ENCODE data around the gene SPATS1. TPM values are rescaled to one million over a fixed set of nuclear protein-coding genes. Genes with fewer than 3 reads are reported as not detected.

The SPATS1 gene, protein sequence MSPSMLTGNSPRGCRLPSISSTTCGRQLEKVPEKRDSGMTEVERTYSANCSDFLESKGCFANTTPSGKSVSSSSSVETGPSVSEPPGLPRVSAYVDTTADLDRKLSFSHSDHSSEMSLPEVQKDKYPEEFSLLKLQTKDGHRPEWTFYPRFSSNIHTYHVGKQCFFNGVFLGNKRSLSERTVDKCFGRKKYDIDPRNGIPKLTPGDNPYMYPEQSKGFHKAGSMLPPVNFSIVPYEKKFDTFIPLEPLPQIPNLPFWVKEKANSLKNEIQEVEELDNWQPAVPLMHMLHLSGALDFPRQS
- total RNA-seq, result not detected
- long read RNA-seq, result 0 reads

DNA sequence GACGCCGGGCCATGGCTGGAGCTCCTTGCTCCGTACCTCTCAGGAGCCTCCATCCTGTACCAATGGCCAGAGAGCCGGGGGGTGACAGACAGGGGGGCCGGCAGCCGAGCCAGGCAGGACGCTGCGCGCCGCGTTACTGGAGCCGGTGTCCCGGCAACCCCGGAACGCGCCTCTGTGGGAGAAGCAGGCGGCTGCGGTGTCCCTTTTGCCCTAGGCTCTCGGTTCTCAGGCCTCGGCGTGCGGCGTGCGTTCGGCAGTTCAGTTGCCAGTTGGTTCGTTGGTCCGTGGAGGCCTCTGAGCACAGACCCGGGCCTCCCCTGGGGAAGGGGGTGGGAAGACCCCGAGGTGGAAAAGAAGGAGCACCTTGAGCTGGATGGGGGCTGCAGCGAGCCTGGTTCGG, at the start of gene SPATS1:
SPATS1 (plus strand) TSS at position 162 of the 400 bp plus-strand sequence. CDS start 446 bp downstream, outside the sequence.
- no peak for DNase-seq (ENCODE audit: missing footprints)
- peak; percentile 42 for ATAC-seq
- intact Hi-C loops (cut with DNase I), result no loop called here

DNA sequence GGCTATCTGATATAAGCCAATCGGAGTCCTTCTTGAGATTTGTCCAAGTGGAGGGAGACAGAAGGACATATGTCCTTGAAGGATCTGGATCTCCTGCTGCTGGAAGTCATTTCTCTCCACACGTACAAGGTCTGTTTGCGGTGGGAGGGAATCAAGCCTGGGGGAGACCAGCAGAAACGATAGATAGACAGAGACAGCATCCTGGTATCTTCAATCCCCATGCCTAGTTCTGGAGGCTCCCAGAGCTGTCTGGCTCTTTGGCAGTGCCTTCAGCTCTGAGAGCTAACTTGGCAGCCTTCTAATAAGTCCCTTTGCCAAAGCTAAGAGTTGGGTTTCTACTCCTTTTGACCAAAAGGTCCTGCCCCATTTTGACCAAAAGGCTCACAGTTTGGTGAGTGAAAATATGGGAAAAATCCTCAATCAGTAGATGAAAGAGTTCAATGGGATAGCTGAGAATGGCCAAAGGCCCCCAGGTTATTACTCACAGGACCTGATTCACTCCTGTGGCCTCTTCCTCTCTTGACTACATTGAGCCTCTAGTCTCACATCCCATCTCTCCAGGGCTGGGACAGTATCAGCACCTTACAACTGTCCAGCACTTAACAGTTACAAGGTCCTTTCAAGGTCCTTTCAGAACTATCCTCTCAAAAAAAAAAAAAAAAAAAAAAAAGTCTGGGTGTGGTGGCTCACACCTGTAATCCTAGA, 49.6 kb upstream of the SPATS1 start:
- no peak for ATAC-seq
- DNase-seq (ENCODE audit: missing footprints), result no peak
- intact Hi-C loops (cut with DNase I), result no loop called here

- intact Hi-C loops (cut with DNase I), result no loop called here
- DNase-seq (ENCODE audit: missing footprints), result no peak
- no peak for ATAC-seq
Measured at GRCh38 chr6:44294832-44295791, 47.3 kb upstream of the SPATS1 start.

- DNase-seq (ENCODE audit: missing footprints), result no peak
- intact Hi-C loops (cut with DNase I), result no loop called here
- ATAC-seq, result peak; percentile 68
Measured at GRCh38 chr6:44297063-44298038, 45.1 kb upstream of the SPATS1 start.

DNA sequence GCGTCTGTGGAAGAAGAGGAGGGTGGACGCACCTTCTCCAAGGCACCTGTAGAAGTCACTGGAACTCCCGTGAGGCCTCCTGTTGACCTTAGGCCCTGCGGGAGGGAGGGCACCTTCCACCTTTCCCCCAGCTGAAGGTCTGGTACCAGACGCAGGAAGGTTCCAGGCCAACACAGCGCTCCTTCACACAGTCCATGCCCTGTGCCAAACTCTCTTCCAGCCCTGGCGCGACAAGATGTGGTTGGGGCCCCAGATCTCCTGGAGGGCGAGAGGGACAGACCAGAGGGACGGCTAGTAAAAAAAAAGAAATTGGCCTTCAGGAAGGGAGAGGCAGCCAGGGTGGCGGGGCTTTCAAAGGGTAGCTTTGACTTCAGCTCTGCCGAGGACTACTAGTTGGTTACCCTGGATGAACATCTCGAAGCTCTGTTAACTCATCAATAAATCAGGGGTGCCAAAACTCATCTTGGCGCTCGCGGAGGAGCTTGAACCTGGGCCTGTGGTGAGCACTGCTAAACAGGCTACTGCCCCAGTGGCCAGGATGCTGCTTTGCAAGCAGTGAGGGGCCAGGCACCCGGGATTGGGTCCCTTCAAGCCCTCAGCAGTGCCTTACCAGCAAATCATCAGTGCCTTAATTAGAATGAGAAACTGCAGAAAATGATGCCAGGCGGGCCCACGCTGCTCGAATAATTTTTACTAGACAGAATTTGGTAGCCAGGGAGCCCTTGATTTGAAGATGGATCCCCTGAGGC, 44.2 kb upstream of the SPATS1 start:
- intact Hi-C loops (cut with DNase I), result no loop called here
- DNase-seq (ENCODE audit: missing footprints) (no peak), ATAC-seq (peak; percentile 1)

GRCh38 chr6:44298864-44299263, 43.6 kb upstream of the SPATS1 start:
- ATAC-seq (no peak), DNase-seq (ENCODE audit: missing footprints) (no peak)
- intact Hi-C loops (cut with DNase I), result no loop called here

- ATAC-seq (no peak), DNase-seq (ENCODE audit: missing footprints) (no peak)
- intact Hi-C loops (cut with DNase I), result no loop called here
Measured at GRCh38 chr6:44300292-44300823, 42.1 kb upstream of the SPATS1 start.

DNA sequence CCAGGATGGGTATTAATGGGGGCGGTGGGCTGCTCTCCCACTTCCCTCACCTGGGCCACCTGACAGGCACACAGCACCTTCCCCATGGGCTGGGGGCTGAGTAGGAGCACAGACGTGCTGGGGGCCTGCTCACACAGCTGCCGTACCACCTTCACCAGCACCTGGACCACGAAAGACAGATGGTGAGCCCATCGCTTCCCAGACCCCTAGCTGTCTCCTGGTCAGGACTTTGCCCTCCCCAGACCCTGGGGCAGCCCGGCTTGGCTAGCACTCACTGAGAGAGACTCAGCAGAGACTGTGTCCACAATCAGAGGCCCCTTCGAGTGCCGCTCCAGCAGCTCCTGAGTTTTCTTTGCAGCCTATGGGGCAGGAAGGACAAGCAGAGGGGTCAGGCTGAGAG, 41.3 kb upstream of the SPATS1 start:
- DNase-seq (ENCODE audit: missing footprints), result no peak
- no peak for ATAC-seq
- intact Hi-C loops (cut with DNase I), result no loop called here

GRCh38 chr6:44301782-44302564, 40.5 kb upstream of the SPATS1 start:
- DNase-seq (ENCODE audit: missing footprints), result no peak
- intact Hi-C loops (cut with DNase I), result no loop called here

DNA sequence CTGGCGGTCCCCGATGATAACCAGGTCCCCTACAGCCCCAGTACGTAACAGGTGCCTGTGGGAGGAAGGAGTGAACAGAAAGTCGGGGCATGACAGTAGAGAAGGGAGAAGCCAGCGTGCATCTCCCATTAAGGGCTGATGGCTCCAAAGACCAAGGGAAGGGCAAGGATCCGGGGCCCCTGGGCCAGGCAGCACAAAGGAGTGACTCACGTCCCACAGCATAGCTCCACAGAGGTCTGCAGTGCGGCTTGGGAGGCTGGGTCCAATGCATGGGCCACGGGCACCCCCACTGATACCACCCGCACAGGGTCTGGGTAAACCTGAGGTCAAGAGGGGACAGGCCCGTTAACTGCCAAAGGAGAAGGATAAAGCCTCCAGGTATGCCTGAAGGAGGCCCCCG, 39.6 kb upstream of the SPATS1 start:
- DNase-seq (ENCODE audit: missing footprints), result no peak
- intact Hi-C loops (cut with DNase I), result no loop called here
- ATAC-seq, result no peak

More at GRCh38 chr6:44301782-44302564, 40.5 kb upstream of the SPATS1 start:
- no peak for ATAC-seq

DNA sequence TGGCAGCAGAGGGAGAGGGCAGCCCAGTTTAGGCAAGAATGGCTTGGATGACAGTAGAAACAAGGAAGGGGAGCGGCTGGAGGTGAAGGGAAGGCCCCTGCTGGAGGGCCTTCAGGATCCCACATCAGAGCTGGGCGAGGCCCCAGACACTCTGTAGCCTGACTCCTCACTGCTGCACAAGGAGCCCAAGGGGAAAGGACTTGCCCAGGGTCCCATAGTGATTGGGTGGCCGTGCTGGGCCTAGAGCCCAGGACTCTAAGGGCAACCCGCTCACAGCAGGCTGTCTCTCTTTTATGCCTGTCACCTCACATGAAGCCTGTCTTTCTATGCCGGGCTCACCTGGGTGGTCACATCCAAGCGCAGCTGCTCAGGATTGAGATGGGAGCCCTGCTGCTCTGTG, 38.6 kb upstream of the SPATS1 start:
- DNase-seq (ENCODE audit: missing footprints) (no peak), ATAC-seq (no peak)
- intact Hi-C loops (cut with DNase I), result no loop called here

GRCh38 chr6:44304282-44305199, 37.9 kb upstream of the SPATS1 start:
- ATAC-seq (no peak), DNase-seq (ENCODE audit: missing footprints) (no peak)
- intact Hi-C loops (cut with DNase I), result no loop called here

- DNase-seq (ENCODE audit: missing footprints) (no peak), ATAC-seq (no peak)
- intact Hi-C loops (cut with DNase I), result no loop called here
Measured at GRCh38 chr6:44305200-44305725, 37.2 kb upstream of the SPATS1 start.

- intact Hi-C loops (cut with DNase I), result no loop called here
- no peak for DNase-seq (ENCODE audit: missing footprints)
- no peak for ATAC-seq
Measured at GRCh38 chr6:44306710-44307109, 35.7 kb upstream of the SPATS1 start.

GRCh38 chr6:44307217-44307616, 35.2 kb upstream of the SPATS1 start:
- intact Hi-C loops (cut with DNase I), result no loop called here

More at GRCh38 chr6:44307217-44307616, 35.2 kb upstream of the SPATS1 start:
- ATAC-seq (no peak), DNase-seq (ENCODE audit: missing footprints) (no peak)

Measured in Right ventricle myocardium inferior (tissue), 1 donor.